ENCODE measurements around the gene ACBD4. TPM values are rescaled to one million over a fixed set of nuclear protein-coding genes. Genes with fewer than 3 reads are reported as not detected.

The ACBD4 gene
- total and polyA plus RNA-seq, 2 of the 13 experiments (the other 11 are each of a cell fraction or from before 2014, with no cell fraction given) = 16.1 to 26.9 TPM

DNA sequence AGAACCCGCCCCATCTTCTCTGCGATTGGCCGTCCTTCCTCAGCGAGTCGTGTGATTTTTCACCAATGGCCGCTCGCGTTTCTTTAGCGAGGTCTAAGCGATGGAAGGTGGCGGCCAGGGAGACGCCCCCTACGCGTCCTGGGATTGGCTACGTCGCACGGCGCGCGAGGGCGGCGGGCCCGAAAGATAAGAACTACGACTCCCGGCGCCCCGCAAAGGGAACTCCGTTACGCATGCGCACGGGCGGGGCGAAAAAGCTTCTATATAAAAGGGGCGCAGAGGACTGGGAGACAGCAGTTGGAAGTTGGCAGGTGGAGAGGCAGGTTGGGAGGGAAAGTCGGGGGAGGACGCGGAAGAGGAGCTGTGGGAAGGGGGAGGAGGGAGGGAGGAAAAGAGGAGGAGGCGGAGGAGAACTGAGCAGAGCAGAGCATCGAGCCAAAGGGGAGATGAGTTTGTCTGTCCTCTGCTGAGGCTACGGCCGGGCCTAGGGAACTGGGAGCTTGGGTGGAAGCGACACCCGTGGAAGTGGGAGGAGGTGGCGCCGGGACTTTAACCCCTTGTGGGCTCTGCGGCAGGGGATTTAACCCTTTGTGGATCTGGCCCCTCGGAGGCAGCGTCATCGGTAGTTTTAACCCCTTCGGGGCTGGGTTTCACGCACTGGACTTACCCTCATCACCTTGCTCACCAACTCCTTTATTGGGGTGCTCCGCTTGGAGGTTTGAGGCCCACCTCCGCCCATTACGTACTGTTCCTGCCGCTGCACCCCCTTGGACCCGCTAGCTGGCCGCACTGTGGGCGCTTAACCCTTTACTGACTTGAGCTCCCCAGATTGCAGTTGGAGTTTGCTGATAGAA is 12.9 kb downstream of the ACBD4 start, which contains the start of gene HEXIM1 (continued):
- TF ChIP-seq CREB1 (IDR thresholded peaks at IDR 0.05) (peak; percentile 85), CREB1 (CRISPR knock-in tag; IDR thresholded peaks at IDR 0.05) (peak; percentile 93), RERE (CRISPR knock-in tag; IDR thresholded peaks at IDR 0.05; ENCODE audit: low read depth) (peak; percentile 68; the same call in 1 of the 2 replicates), PCBP2 (optimal IDR thresholded peaks at IDR 0.05; ENCODE audit: low read depth, low read length, poor library complexity, severe bottlenecking) (peak; percentile 100), ZNF264 (CRISPR knock-in tag; IDR thresholded peaks at IDR 0.05) (no peak; the same call in 1 of the 2 replicates), ATF4 (CRISPR knock-in tag; IDR thresholded peaks at IDR 0.05) (peak; percentile 52 to 76; a peak in 3 of 4 replicates), HOXA5 (CRISPR knock-in tag; IDR thresholded peaks at IDR 0.05) (0 out of 2 replicates have a peak, but pooled peaks have one; percentile 88), ZMYM2 (CRISPR knock-in tag; IDR thresholded peaks at IDR 0.05) (no peak), ZNF792 (CRISPR knock-in tag; IDR thresholded peaks at IDR 0.05) (peak; percentile 93)
- TF ChIP-seq, protein P1, sequence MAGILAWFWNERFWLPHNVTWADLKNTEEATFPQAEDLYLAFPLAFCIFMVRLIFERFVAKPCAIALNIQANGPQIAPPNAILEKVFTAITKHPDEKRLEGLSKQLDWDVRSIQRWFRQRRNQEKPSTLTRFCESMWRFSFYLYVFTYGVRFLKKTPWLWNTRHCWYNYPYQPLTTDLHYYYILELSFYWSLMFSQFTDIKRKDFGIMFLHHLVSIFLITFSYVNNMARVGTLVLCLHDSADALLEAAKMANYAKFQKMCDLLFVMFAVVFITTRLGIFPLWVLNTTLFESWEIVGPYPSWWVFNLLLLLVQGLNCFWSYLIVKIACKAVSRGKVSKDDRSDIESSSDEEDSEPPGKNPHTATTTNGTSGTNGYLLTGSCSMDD (CRISPR knock-in tag; IDR thresholded peaks at IDR 0.05) = no peak
